Measurements from ENCODE around the gene ZNF550.

Gene ZNF550

DNA sequence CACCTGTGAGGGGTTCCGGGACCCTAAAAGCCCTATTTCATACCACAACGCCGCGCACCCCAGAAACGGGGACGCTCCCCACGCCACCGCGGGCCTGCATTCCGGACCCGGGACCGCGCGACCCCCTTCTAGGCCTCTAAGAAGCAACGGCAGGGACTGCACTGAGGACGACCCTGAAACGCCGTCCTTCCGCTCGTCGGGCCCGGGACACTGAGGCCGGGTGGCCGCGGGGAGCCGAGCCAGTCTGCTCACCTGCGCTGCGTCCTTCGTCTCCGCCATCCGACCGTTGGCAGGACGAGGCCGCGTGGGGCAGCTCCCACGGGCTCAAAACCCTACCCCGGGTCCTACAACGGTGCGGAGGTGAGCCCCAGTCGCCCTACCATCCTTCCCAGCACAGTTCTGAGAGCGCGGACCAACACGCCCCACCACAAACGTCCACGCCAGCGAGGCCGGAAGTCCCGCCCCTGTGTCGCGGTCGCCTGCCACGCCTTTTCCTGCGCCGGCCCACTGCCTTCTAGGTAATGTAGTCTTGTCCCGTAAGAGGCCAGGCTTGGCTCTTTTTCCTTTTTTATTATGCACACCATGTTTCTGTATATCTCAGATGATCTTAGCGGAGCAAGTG is at the start of gene ZNF550:
ZNF550 (minus strand) TSS at position 460 of the 622 bp plus-strand sequence; CDS start at position 279, 181 bp downstream.
- peak; percentile 34 for DNase-seq

DNA sequence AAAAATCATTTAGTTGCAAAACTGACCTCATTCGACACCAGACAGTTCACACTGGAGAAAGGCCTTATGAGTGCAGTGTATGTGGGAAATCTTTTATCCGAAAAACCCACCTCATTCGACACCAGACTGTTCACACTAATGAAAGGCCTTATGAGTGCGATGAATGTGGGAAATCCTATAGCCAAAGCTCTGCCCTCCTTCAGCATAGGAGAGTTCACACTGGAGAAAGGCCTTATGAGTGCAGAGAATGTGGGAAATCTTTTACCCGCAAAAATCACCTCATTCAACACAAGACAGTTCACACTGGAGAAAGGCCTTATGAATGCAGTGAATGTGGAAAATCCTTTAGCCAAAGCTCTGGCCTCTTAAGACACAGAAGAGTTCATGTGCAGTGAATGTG is 47.3 kb upstream of the ZNF550 start:
- DNase-seq = no peak

DNA sequence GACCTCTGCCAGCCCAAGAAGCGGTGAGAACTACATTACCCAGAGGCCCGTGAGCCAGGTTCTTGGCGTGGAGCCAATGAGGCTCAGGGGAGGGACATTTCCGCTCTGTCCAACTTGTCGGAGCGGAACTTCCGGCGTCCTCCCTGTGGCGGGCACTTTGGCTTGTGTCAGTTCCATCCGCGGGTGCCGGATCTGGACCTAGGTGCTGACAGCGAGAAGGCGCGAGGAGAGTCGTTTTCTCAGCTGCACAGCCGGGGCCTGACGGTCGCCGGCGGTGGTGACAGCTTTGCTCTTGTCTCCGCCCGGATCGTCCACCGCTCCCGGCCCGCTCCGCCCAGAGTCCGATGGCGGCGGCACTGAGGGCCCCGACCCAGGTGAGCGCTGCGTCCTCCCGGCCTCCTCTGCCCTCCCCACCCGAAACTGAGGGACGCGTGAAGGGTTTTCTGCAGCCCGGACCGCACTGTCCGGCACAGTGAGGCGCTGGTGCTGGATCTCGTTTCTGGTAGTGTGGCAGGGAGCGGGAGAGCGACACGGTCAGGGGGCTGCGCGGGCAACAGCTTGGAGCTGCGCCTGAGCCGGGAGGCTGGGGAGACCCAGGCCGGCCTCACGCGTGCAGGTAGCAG is 40.2 kb upstream of the ZNF550 start, which contains the start of gene ZNF530:
ZNF530 (plus strand) TSS at position 125 of the 623 bp plus-strand sequence. CDS start 4,461 bp downstream, outside the sequence.
- peak; percentile 74 for DNase-seq

DNA sequence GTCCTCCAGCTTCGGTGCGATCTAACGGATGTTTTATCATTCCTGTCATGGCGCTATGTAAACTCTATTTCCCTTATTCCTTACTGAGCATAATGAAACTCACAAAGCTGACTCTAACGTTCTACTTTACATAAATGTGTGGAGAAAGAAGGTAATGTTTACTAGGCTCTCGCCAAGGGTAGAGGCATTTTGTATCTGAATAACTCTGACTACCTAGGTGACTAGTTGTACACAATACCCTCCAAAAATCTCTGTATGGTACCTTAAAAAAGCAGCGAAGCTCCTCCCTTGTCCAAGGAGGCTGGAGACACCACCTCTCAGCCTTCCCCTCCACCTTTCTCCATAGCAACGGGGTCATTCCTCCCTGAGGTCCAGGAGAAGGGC is 39.7 kb upstream of the ZNF550 start:
- DNase-seq = no peak

DNA sequence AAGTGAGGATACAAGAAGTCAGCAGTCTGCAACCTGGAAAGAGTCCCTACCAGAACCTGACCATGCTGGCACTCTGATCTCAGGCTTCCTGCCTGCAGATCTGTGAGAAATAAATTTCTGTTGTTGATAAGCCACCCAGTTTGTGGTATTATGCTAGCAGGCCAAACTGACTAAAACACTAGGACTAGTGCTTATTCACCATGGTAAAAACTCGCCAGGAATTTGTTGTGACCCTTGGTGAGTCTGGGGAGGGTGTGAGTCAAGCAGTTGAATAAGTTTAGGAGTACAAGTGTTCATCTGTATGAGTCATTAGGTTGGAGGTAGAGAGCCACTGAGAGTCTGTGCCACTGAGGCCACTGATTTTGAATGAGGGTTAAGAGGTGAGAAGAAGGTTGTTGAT is 27.9 kb upstream of the ZNF550 start:
- DNase-seq = no peak

DNA sequence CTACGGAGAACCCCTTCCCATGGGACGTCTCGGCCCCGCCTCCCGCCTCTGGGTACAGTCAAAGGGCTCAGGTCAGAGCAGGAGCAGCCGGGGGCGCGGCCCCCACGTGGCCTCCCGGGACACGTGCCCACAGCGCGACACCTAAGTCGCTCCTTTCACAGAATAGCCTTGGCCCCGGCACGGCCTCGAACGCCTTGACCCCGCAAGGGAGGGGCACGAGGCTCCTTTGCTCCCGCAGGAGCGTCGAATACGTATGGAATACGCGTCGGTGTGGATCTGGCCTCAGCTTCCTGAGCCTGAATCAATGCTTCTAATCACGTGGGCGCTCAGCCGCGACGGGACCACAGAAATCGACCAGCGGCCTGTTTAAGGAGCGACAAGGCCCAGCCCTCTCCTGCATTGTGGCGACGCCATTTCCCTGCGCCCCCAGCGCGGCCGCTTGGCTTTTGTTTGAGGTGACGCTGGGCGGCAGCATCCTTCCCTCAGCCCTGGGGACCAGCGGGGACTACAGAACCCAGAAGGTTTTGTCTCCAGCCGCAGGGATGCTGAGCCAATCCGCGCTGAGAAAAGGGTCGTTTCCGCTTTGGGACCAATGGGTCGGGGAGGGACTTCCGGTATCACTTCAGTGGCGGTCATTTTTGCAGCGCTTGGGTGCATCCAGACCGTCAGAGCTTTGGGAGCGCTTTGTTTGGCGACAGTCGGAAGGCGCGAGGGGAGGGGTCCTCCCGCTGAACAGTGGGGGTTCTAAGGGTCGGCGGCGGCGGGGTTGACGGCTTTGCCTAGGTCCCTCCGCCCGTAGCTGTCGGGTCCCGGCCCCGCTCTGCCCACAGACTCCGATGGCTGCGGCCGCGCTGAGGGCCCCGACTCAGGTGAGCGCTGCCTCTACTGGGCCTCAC is 24.1 kb upstream of the ZNF550 start, which contains the start of gene ZIK1:
ZIK1 (plus strand) TSS at position 625 of the 896 bp plus-strand sequence; CDS start at position 837, 212 bp downstream.
- no peak for DNase-seq

DNA sequence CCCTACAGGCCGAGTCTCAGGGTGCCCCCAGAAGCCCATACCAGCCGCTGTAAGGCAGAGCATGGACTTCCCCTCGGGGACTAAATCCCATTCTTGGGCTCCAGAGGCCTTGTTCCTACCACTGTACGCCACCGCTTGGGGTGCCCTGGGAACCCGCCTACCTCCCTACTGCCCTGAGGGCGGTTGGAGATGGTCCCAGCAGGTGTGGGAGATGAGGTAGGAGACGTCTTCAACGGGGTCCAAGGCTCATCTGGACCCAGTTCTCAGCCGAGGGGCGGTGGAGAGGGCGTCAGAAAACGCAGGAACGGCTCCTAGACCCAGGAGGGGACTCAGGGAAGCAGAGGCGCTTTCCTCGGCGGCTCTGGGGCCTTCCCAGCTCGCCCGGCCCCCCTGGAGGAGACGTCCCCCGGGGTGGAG is 23.4 kb upstream of the ZNF550 start:
- DNase-seq = no peak

DNA sequence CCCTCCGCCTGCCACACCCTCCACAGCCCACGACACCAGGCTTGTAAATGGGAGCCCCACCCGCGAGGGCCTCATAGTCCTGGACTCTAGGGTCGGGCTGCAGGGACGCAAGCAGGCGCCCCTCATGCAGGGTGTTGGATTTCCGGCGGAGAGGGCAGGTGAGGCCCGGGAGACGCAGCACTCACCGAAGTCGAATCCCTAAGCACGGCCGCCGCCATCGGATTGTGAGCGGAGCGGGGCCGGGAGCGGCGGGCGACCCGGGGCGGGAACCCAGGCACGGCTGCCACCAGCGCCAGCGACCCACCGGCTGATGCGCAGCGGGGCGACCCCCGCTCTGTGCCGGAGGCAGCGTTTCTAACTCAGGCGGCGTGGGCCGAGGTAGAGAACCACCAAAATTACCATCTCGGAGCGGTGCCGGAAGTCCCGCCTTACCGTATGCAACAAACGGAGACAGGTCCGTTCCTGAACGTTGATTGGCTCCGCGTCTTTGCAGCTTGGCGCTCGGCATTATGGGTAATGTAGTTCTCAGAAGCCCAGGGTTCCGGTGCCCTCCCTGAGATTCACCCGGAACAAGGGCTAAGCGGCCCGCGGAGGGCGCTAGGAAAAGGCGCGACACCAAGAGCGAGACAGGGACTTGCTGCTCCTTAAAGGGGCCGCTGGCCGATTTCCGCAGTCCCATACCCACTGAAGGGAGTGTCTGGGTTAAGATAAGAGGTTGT is 19.0 kb upstream of the ZNF550 start, which contains the start of gene ZNF416:
ZNF416 (minus strand) TSS at position 425 of the 719 bp plus-strand sequence; CDS start at position 218, 207 bp downstream.
- peak; percentile 88 for DNase-seq

DNA sequence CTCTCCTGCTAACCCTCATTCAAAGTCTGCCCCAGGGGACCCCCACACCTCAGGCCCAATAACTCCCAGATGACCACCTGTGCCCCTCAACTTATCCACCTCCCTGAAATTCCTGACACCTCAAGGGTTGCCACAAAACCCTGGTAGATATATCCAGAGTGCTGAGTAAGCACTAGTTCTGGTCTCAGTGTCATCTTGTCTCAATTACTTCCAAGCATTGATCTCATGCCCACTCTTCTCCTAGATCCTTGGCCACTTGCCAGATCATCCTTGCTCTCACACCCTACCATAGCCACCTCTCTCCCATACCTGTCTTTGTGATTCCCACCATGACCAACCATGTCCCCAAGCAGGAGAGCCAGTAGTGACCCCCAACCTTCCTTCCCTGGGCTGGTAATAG is 17.0 kb upstream of the ZNF550 start:
- DNase-seq = no peak

DNA sequence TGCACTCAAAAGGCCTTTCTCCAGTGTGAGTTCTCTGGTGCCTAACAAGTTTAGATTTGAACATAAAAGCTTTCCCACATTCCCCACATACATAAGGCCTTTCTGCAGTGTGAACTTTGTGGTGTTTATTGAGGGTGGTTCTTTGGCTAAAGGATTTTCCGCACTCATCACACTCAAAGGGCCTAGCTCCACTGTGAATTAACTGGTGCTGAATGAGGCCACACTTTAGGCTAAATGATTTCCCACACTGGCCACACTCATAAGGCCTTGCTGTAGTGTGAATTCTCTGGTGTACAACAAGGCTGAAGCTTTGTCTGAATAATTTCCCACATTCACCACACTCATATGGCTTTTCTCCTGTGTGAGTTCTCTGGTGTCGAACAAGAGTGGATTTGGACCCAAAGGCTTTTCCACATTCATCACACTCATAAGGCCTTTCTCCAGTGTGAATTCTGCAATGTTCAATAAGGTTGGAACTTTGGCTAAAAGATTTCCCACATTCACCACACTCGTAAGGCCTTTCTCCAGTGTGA is 12.8 kb upstream of the ZNF550 start:
- DNase-seq = no peak

DNA sequence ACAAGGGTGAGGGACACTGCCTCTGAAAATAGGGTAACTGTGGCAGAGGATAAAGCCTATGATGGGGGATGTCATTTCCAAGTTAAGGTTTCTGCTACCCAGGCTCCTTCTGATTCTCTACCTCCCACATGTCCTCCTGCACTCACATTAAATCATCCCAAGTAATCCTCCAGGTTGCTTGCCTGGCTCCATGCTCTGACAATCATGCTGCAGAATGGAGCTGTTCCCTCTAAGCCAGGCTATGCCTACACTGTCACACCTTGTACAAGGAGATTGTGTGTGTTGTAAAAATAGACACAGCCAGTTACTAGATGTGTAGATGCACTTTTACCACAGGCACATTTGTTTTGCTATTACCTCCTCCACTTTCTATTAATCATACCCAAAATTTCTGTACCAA is 11.0 kb upstream of the ZNF550 start:
- DNase-seq = no peak

DNA sequence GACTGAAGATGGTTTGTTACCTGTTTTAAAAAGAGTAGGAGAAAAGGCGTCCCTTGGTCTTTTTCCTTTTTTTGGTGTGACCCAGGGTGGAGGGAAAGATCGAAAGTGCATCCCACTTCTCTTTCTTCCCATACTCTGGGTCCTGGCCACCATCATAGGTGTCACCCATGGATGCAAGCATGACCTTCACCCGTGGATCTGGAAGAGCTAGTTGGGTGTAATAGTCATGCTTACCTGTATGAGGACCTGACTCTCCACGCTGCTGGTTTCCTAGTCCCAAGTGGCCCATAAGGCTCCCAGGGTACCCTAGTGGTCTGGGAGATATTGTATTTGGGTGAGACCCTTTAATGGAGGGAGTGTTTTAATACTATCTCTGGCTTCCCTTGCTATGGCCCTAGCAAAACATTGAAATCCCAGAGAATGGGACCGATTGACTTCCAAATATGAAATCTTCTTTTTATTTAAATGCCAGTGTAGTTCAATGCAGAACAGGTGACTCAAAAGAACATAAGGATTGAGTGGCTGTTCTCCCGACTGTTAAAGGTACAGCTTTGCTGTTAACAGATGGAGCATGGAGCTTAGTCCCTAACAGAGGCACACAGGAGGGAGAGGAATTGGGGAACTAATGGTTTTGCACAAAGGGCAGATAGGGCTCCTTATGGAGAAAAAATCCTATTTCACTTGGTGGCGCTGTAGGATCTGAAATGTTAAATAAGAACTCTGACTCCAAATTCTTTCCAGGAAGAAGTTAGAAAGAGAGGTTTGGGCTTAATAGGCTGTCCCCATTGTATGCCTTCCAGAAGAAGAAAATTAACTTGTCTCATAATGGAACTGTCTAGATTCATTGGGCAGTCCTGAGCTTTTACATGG is 7.0 kb upstream of the ZNF550 start:
- no peak for DNase-seq

DNA sequence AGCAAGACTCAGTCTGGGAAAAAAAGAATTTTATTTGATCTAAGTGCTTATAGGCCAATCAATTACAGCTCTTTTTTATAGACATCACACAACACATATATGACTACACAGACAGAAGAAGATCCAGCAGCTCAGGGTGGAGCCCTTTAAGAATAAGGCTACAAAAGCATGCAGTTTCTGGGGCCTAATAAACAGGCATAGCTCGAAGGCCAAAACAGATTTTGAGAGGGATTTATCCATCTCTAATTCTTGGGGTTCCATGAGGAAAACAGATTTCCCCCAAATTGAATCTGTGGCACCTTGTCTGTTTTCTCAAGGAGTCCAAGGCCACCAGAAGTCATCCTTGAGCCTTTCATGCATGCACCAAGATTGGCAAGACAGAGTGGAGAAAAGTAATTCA is 3.9 kb upstream of the ZNF550 start:
- no peak for DNase-seq

DNA sequence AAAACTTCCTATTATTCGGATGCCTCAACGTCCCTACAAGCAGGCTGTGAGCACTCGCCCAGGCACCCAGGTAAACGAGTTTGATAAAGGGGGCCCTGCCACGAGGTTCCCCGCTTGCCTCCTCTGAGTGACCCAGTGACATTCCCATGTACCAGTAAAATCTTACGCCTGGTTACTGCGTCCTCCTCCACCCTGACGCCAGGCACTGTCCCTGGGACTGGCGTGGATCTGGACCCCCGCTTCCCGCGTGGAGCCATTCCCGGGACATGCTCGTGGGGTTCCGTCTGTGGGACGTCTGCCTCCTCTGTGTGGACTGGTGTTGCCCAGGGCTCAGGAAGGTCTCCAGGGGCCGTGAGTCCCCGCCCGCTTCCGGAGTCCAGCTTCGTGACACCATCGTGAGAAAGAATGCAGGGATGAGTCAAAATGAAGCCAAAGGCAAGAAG is 407 bp upstream of the ZNF550 start:
- DNase-seq = no peak

DNA sequence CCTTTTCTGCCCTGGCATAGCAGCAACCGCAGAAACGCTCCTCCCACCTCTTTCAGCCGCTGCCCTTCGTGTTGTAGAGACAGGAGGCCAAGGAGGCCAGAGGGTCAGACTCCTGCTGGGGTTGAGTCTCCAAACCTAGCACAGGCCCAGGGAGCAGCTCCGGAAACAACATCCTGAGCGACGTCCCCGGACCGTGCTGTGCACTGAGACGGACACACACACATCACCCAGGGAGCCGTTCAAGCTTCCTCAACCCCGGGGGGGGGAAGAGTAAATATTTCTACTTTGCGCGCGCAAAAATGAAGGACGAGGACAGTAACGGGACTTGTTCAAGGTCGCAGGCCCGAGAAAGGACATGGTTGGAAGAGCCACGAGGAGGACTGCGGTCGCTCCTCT is 657 bp downstream of the ZNF550 start:
- no peak for DNase-seq

DNA sequence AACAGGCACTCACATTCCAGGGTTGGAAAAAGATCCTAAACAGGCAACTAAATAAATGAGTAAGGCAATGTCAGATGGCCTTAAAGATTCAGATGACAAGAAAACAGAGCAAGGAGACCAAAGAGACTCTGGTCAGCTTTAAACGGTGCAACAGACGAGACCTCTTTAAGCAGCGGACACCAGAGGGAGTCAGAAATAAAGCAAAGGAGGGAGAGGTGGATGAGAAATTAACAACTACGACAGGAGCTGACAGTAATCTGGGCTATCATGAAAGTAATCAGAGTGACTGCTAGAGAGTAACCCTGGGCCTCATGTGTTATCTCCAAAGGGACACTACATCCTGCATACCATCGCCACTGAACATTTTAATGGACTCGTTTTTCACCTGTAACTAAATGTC is 1.1 kb downstream of the ZNF550 start:
- DNase-seq = no peak

DNA sequence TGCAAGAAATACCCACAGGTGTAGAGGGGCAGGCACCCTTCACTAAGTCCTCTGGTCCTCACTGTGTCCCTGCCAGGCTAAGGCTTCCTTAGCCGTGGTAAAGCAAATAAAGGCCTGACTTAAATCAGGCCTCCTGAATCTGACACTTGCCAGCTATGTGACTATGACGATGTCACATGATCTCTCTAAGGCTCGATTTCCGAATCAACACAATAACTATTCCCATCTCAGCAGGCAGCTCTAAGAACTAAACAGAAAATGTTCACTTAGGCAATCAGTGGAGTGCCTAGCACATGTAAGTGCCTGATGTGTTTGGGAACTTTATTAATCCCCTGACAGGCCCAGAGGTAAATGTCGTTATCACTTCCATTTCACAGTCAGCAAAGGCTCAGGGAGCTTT is 2.0 kb downstream of the ZNF550 start:
- no peak for DNase-seq

DNA sequence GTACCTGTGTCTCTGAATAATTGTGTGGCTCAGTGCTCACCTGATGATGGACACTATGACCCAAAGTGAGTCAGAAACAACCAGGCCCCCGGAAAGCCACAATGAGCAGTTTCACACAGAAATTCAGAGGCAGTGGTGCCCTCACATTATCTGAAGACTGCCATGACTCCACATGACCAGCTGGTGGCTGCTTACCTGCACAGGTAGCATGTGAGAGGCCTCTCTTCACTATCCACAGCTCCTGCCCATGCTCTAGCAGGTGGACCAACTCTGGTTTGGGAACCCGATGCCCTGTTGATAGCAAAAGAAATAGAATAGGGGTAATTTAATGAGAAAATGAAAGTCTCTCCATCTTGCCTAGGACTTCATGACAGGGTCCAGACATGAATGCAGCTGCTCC is 7.2 kb downstream of the ZNF550 start:
- no peak for DNase-seq

DNA sequence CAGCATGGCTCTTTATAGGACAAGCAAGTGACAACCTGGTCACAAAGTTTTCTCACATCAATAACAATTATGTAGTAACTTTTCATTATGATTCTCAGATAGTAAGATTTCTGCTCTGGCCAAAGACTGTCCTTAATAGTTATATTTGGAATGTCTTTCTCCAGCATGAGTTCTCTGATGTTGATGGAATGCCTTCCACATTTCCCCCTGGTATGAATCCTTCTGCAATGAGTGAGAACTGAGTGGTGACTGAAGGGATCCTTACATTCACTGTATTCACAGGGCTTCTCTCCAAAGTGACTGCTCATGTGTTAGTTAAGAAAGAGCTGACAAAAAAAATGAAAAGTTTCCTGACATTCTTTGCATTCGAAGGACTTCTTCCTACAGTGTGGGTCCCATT is 13.2 kb downstream of the ZNF550 start:
- DNase-seq = no peak

DNA sequence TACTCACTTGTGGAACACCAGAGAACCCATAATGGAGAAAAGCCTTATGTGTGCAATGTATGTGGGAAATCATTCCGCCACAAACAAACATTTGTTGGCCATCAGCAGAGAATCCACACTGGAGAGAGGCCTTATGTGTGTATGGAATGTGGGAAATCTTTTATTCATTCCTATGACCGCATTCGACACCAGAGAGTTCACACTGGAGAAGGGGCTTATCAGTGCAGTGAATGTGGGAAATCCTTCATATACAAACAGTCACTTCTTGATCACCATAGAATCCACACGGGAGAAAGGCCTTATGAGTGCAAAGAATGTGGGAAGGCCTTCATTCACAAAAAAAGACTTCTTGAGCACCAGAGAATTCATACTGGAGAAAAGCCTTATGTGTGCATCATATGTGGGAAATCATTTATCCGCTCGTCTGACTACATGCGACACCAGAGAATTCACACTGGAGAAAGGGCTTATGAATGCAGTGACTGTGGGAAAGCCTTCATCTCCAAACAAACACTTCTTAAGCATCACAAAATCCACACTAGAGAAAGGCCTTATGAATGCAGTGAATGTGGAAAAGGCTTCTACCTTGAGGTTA is 21.6 kb downstream of the ZNF550 start:
- DNase-seq = no peak

All from SHP77 treated with DMSO at 0.1 percent for 48 hours (cell line).